Neural progenitor cell (in vitro differentiated cells): Measurements from ENCODE around the gene LIN54. TPM values are rescaled to one million over a fixed set of nuclear protein-coding genes. Genes with fewer than 3 reads are reported as not detected.

ENCODE experiments used
- DNase-seq: peaks from one replicate; pipeline ENCODE4 v3.0.0-alpha.2; 2016; ENCODE audit warnings: low spot score
- H2AFZ ChIP-seq: fragments of 200-600 bp; sonication (generic); replicated peaks from 2 replicates; pipeline ENCODE4 v1.6.1; 2016; ENCODE audit warnings: antibody characterized with exemption
- H3F3A ChIP-seq: fragments of 200-600 bp; sonication (generic); 2 replicates; pipeline ENCODE4 v1.6.1; 2016; ENCODE audit warnings: antibody characterized with exemption, low read depth
- H3K27ac ChIP-seq: fragments of 200-600 bp; sonication (generic); 2 replicates; pipeline ENCODE4 v1.5.1; 2016; ENCODE audit warnings: mild to moderate bottlenecking
- H3K27me3 ChIP-seq: fragments of 200-600 bp; sonication (generic); 2 replicates; pipeline ENCODE4 v1.6.1; 2016; ENCODE audit warnings: mild to moderate bottlenecking, moderate library complexity
- H3K36me3 ChIP-seq: fragments of 200-600 bp; sonication (generic); 2 replicates; pipeline ENCODE4 v1.5.1; 2016
- H3K4me1 ChIP-seq: fragments of 200-600 bp; sonication (generic); 2 replicates; pipeline ENCODE4 v1.6.1; 2016; ENCODE audit warnings: mixed run types
- H3K4me2 ChIP-seq: fragments of 200-600 bp; sonication (generic); 2 replicates; pipeline ENCODE4 v1.6.1; 2016
- H3K4me3 ChIP-seq: fragments of 200-600 bp; sonication (generic); 2 replicates; pipeline ENCODE4 v1.5.1; 2016
- H3K79me2 ChIP-seq: fragments of 200-600 bp; sonication (generic); 2 replicates; pipeline ENCODE4 v1.6.1; 2016; ENCODE audit warnings: low read depth
- H3K9ac ChIP-seq: fragments of 200-600 bp; sonication (generic); 2 replicates; pipeline ENCODE4 v1.6.1; 2016
- H3K9me3 ChIP-seq: fragments of 200-600 bp; sonication (generic); 2 replicates; pipeline ENCODE4 v1.5.1; 2016; ENCODE audit warnings: low read depth
- H4K20me1 ChIP-seq: fragments of 200-600 bp; sonication (generic); 2 replicates; pipeline ENCODE4 v1.6.1; 2016; ENCODE audit warnings: low read depth
- H3K27ac Mint-ChIP-seq: 3 replicates; pipeline ENCODE4 v1.8.0; 2021; ENCODE audit warnings: mixed read lengths
- H3K27me3 Mint-ChIP-seq: 2 replicates; pipeline ENCODE4 v1.8.0; 2022; ENCODE audit warnings: low read depth, mild to moderate bottlenecking, inconsistent platforms, moderate library complexity, mixed read lengths; ENCODE audit not compliant: insufficient read depth
- H3K36me3 Mint-ChIP-seq: 3 replicates; pipeline ENCODE4 v1.8.0; 2021; ENCODE audit warnings: mixed read lengths
- H3K4me1 Mint-ChIP-seq: 3 replicates; pipeline ENCODE4 v1.8.0; 2021; ENCODE audit warnings: mixed read lengths
- H3K4me3 Mint-ChIP-seq: 3 replicates; pipeline ENCODE4 v1.8.0; 2021; ENCODE audit warnings: mild to moderate bottlenecking, moderate library complexity, mixed read lengths
- H3K9me3 Mint-ChIP-seq: 3 replicates; pipeline ENCODE4 v1.8.0; 2020; ENCODE audit warnings: mixed read lengths
- CTCF ChIP-seq: fragments of 200-600 bp; sonication (generic); IDR thresholded peaks from 2 replicates; pipeline ENCODE4 v1.5.1; 2017; ENCODE audit warnings: antibody characterized with exemption, mild to moderate bottlenecking
- EZH2 ChIP-seq: fragments of 200-600 bp; sonication (generic); IDR thresholded peaks from 2 replicates; pipeline ENCODE4 v1.6.1; 2017; ENCODE audit warnings: antibody characterized with exemption, mild to moderate bottlenecking, moderate library complexity
- EZH2phosphoT487 ChIP-seq: fragments of 200-600 bp; sonication (generic); IDR thresholded peaks from 2 replicates; pipeline ENCODE4 v1.6.1; 2017; ENCODE audit warnings: antibody characterized with exemption
- small RNA-seq: library from RNA; depleted of rRNA; stranded (forward); fragments of <200 nt; gene quantifications from one replicate; pipeline ENCODE3, GENCODE V24; 2015
- total RNA-seq: library from RNA; depleted of rRNA; stranded (reverse); fragments of >200 nt; gene quantifications from 2 replicates; pipeline ENCODE4 v1.2.3, GENCODE V29; 2015; ENCODE audit warnings: low replicate concordance

Gene LIN54
- total RNA-seq, 1 donor from 2014 or later = 27.4 TPM

- Mint-ChIP-seq H3K27me3 (peaks cover 2% of the 10 kb centered on the region), H3K27ac (no peak overlapping the region), H3K4me3 (no peak overlapping the region), H3K4me1 (peaks cover 13% of the 10 kb centered on the region), H3K9me3 (no peaks in the 10 kb centered on the region), H3K36me3 (peaks cover 15% of the 10 kb centered on the region)
- no peaks in the 10 kb centered on the region for H3K27me3 ChIP-seq
- DNase-seq = no peak
- no peaks in the 10 kb centered on the region for H3K9me3 ChIP-seq
- peaks cover 9% of the 10 kb centered on the region for H3F3A ChIP-seq
- no peaks in the 10 kb centered on the region for H3K4me1 ChIP-seq
- peaks cover 33% of the 10 kb centered on the region for H4K20me1 ChIP-seq
- TF ChIP-seq CTCF (no peak), EZH2 (no peak), EZH2phosphoT487 (no peak)
- peaks cover 94% of the 10 kb centered on the region for H3K79me2 ChIP-seq
- no peak overlapping the region for H3K9ac ChIP-seq
- no peaks in the 10 kb centered on the region for H3K36me3 ChIP-seq
- H3K27ac ChIP-seq = no peak overlapping the region
- no peak overlapping the region for H3K4me3 ChIP-seq
- no peak overlapping the region for H2AFZ ChIP-seq
- no peak overlapping the region for H3K4me2 ChIP-seq
Observed at GRCh38 chr4:82886147-82886942, 124.3 kb downstream of the LIN54 start.

- Mint-ChIP-seq H3K27me3 (peaks cover under 1% of the 10 kb centered on the region), H3K4me3 (no peak overlapping the region), H3K27ac (no peak overlapping the region), H3K4me1 (peaks cover 13% of the 10 kb centered on the region), H3K36me3 (peaks cover 19% of the 10 kb centered on the region), H3K9me3 (no peaks in the 10 kb centered on the region)
- Histone ChIP-seq H3K4me2 (no peak overlapping the region), H2AFZ (no peak overlapping the region), H3K4me3 (no peak overlapping the region), H3K9ac (no peak overlapping the region), H3K36me3 (no peaks in the 10 kb centered on the region), H3K9me3 (no peaks in the 10 kb centered on the region), H3K27me3 (no peaks in the 10 kb centered on the region), H4K20me1 (peaks cover 33% of the 10 kb centered on the region), H3K79me2 (peaks cover 98% of the 10 kb centered on the region), H3F3A (peaks cover 1% of the 10 kb centered on the region), H3K27ac (no peak overlapping the region), H3K4me1 (no peaks in the 10 kb centered on the region)
- no peak for TF ChIP-seq EZH2phosphoT487
- no peak for TF ChIP-seq EZH2
- no peak for TF ChIP-seq CTCF
- no peak for DNase-seq
Observed at GRCh38 chr4:82885410-82885809, 125.2 kb downstream of the LIN54 start.

Small RNAs within 50 kb of the gene (small RNA-seq; reads per million reads assigned to genes)
- not detected for gene RF00019
- not detected for gene RNU6-615P

Other genes starting within 250 kb of the LIN54 start
- 34.5 and 36.9 TPM in 2 replicates for gene SCD5, start 212.0 kb downstream of the LIN54 start, total RNA-seq
- gene SEC31A, start 119.7 kb downstream of the LIN54 start, total RNA-seq = 110 and 210 TPM in 2 replicates
- gene THAP9, start 110.1 kb downstream of the LIN54 start, total RNA-seq = 41.3 and 78.7 TPM in 2 replicates
- gene COPS4, start 24.4 kb upstream of the LIN54 start, total RNA-seq = 73.9 and 92.4 TPM in 2 replicates
- 0.15 TPM in 1 of 2 replicates, not detected in the other for gene PLAC8, start 103.9 kb upstream of the LIN54 start, total RNA-seq